ENCODE measurements around the gene SLC22A5.

DNA sequence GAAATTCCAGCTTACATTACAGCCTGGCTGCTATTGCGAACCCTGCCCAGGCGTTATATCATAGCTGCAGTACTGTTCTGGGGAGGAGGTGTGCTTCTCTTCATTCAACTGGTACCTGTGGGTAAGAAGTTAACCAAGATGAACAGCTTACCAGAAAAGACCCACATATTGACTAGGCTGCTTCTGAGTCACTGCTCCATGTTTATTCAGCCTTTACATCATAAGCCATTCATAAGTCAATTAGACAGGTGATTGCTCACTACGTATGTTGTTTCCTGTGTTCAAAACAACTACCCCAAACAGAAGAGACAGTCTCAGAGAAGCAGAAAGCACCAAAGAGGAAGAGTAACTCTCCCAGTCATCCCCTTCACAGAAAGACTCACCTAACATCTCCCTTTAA lies 34.7 kb upstream of the SLC22A5 start:
- TF ChIP-seq, protein P1, sequence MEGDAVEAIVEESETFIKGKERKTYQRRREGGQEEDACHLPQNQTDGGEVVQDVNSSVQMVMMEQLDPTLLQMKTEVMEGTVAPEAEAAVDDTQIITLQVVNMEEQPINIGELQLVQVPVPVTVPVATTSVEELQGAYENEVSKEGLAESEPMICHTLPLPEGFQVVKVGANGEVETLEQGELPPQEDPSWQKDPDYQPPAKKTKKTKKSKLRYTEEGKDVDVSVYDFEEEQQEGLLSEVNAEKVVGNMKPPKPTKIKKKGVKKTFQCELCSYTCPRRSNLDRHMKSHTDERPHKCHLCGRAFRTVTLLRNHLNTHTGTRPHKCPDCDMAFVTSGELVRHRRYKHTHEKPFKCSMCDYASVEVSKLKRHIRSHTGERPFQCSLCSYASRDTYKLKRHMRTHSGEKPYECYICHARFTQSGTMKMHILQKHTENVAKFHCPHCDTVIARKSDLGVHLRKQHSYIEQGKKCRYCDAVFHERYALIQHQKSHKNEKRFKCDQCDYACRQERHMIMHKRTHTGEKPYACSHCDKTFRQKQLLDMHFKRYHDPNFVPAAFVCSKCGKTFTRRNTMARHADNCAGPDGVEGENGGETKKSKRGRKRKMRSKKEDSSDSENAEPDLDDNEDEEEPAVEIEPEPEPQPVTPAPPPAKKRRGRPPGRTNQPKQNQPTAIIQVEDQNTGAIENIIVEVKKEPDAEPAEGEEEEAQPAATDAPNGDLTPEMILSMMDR (IDR thresholded peaks at IDR 0.05): no peak
- TF ChIP-seq POLR2A (IDR thresholded peaks at IDR 0.05) (no peak), POLR2AphosphoS5 (IDR thresholded peaks at IDR 0.05) (no peak)

Measured in breast epithelium (tissue), 3 donors.